H9 (cell line): ENCODE results near the gene AKAP12. TPM values are rescaled to one million over a fixed set of nuclear protein-coding genes. Genes with fewer than 3 reads are reported as not detected.

Source experiments
- DNase-seq: peaks from one replicate; pipeline ENCODE4 v3.0.0-alpha.2; 2017
- H2AFZ ChIP-seq: one replicate; pipeline ENCODE4 v1.6.1; 2013; ENCODE audit warnings: mild to moderate bottlenecking, low read length, control low read depth, moderate library complexity
- H2AK5ac ChIP-seq: 2 replicates; pipeline ENCODE4 v1.6.1; 2013; ENCODE audit warnings: low read length, control low read depth, mixed read lengths; ENCODE audit not compliant: insufficient read length
- H2BK120ac ChIP-seq: one replicate; pipeline ENCODE4 v1.6.1; 2013; ENCODE audit warnings: low read depth, mild to moderate bottlenecking, low read length, control low read depth, inconsistent platforms; ENCODE audit not compliant: poor library complexity, severe bottlenecking
- H2BK12ac ChIP-seq: 2 replicates; pipeline ENCODE4 v1.6.1; 2013; ENCODE audit warnings: low read length, control low read depth, mixed read lengths, low read depth; ENCODE audit not compliant: insufficient read length
- H2BK15ac ChIP-seq: 2 replicates; pipeline ENCODE4 v1.6.1; 2013; ENCODE audit warnings: low read depth, low read length, control low read depth
- H2BK20ac ChIP-seq: one replicate; pipeline ENCODE4 v1.6.1; 2013; ENCODE audit warnings: low read depth, mild to moderate bottlenecking, low read length, control low read depth, inconsistent platforms; ENCODE audit not compliant: poor library complexity, severe bottlenecking
- H2BK5ac ChIP-seq: 2 replicates; pipeline ENCODE4 v1.6.1; 2013; ENCODE audit warnings: low read length, control low read depth, mixed read lengths; ENCODE audit not compliant: insufficient read length
- H3K14ac ChIP-seq: 2 replicates; pipeline ENCODE4 v1.6.1; 2013; ENCODE audit warnings: low read length, control low read depth; ENCODE audit not compliant: insufficient read depth
- H3K18ac ChIP-seq: 2 replicates; pipeline ENCODE4 v1.6.1; 2013; ENCODE audit warnings: low read depth, mild to moderate bottlenecking, mixed read lengths, low read length, control low read depth; ENCODE audit not compliant: insufficient read length
- H3K23ac ChIP-seq: 2 replicates; pipeline ENCODE4 v1.6.1; 2013; ENCODE audit warnings: low read length, control low read depth, mixed read lengths, low read depth; ENCODE audit not compliant: insufficient read length
- H3K23me2 ChIP-seq: 2 replicates; pipeline ENCODE4 v1.6.1; 2013; ENCODE audit warnings: low read depth, mild to moderate bottlenecking, mixed read lengths, low read length, control low read depth; ENCODE audit not compliant: insufficient read length, poor library complexity, severe bottlenecking
- H3K27ac ChIP-seq: 2 replicates; pipeline ENCODE4 v1.5.1; 2013; ENCODE audit warnings: low read length, control low read depth, mixed read lengths, low read depth; ENCODE audit not compliant: insufficient read length
- H3K27me3 ChIP-seq: 2 replicates; pipeline ENCODE4 v1.6.1; 2013; ENCODE audit warnings: low read length, control low read depth, inconsistent platforms; ENCODE audit not compliant: insufficient read depth
- H3K4ac ChIP-seq: 2 replicates; pipeline ENCODE4 v1.6.1; 2013; ENCODE audit warnings: low read depth, mild to moderate bottlenecking, control low read depth, inconsistent platforms, low read length, moderate library complexity
- H3K4me1 ChIP-seq: 2 replicates; pipeline ENCODE4 v1.6.1; 2013; ENCODE audit warnings: low read length, control low read depth, inconsistent platforms; ENCODE audit not compliant: insufficient read depth
- H3K4me2 ChIP-seq: 2 replicates; pipeline ENCODE4 v1.6.1; 2013; ENCODE audit warnings: low read length, control low read depth, mixed read lengths; ENCODE audit not compliant: insufficient read length, insufficient read depth
- H3K56ac ChIP-seq: 2 replicates; pipeline ENCODE4 v1.6.1; 2013; ENCODE audit warnings: low read depth, mild to moderate bottlenecking, mixed read lengths, low read length, control low read depth; ENCODE audit not compliant: insufficient read length
- H3K79me1 ChIP-seq: 2 replicates; pipeline ENCODE4 v1.6.1; 2013; ENCODE audit warnings: low read depth, mild to moderate bottlenecking, moderate library complexity, low read length, control low read depth, inconsistent platforms; ENCODE audit not compliant: insufficient read depth, poor library complexity, severe bottlenecking
- H3K79me2 ChIP-seq: 2 replicates; pipeline ENCODE4 v1.6.1; 2013; ENCODE audit warnings: low read length, control low read depth, inconsistent platforms; ENCODE audit not compliant: insufficient read depth
- H3K9ac ChIP-seq: 2 replicates; pipeline ENCODE4 v1.6.1; 2013; ENCODE audit warnings: low read length, control low read depth, mixed read lengths; ENCODE audit not compliant: insufficient read length; ENCODE audit errors: extremely low read depth
- H3K9me3 ChIP-seq: one replicate; pipeline ENCODE4 v1.6.1; 2013; ENCODE audit warnings: low read depth, low read length, inconsistent platforms; ENCODE audit not compliant: control insufficient read depth
- H3T11ph ChIP-seq: one replicate; pipeline ENCODE4 v1.6.1; 2013; ENCODE audit warnings: mild to moderate bottlenecking, low read length, control low read depth, inconsistent platforms
- H4K20me1 ChIP-seq: one replicate; pipeline ENCODE4 v1.6.1; 2013; ENCODE audit not compliant: control insufficient read depth, insufficient read length, insufficient read depth
- H4K5ac ChIP-seq: 2 replicates; pipeline ENCODE4 v1.6.1; 2013; ENCODE audit warnings: low read depth, mild to moderate bottlenecking, mixed read lengths, low read length, control low read depth; ENCODE audit not compliant: insufficient read length
- H4K8ac ChIP-seq: replicated peaks from 2 replicates; pipeline ENCODE4 v1.6.1; 2013; ENCODE audit warnings: low read length, control low read depth, mixed read lengths, low read depth; ENCODE audit not compliant: insufficient read length
- H4K91ac ChIP-seq: 2 replicates; pipeline ENCODE4 v1.6.1; 2013; ENCODE audit warnings: low read depth, mild to moderate bottlenecking, moderate library complexity, mixed read lengths, low read length, control low read depth; ENCODE audit not compliant: insufficient read length
- H3K27ac Mint-ChIP-seq, 3 experiments: 2 replicates in 2 of 3; 3 replicates in 1 of 3; pipeline ENCODE4 v1.8.0; 2020 to 2021; ENCODE audit warnings: mixed read lengths in 3 of 3, mild to moderate bottlenecking in 1 of 3, moderate library complexity in 1 of 3
- H3K27me3 Mint-ChIP-seq: 2 replicates; pipeline ENCODE4 v1.8.0; 2021; ENCODE audit warnings: low read depth, mild to moderate bottlenecking, moderate library complexity, mixed read lengths
- H3K36me3 Mint-ChIP-seq, 3 experiments: 2 replicates in 2 of 3; 3 replicates in 1 of 3; pipeline ENCODE4 v1.8.0; 2020 to 2021; ENCODE audit warnings: low read depth in 3 of 3, mixed read lengths in 3 of 3; ENCODE audit not compliant: insufficient read depth in 1 of 3
- H3K4me1 Mint-ChIP-seq, 2 experiments: 2 replicates each; pipeline ENCODE4 v1.8.0; 2020; ENCODE audit warnings: mixed read lengths in 2 of 2
- H3K4me3 Mint-ChIP-seq, 2 experiments: 2 replicates in 1 of 2; 3 replicates in 1 of 2; pipeline ENCODE4 v1.8.0; 2020 to 2021; ENCODE audit warnings: mild to moderate bottlenecking in 2 of 2, mixed read lengths in 2 of 2, moderate library complexity in 1 of 2
- H3K9me3 Mint-ChIP-seq, 2 experiments: 2 replicates in 1 of 2; 3 replicates in 1 of 2; pipeline ENCODE4 v1.8.0; 2020; ENCODE audit warnings: mild to moderate bottlenecking in 2 of 2, mixed read lengths in 2 of 2, moderate library complexity in 1 of 2
- WGBS: extraction: QIAGEN DNeasy Blood & Tissue Kit; methylation state at CpG from one replicate; pipeline ENCODE4 v1.1.7; 2013; ENCODE audit warnings: missing lambda C conversion rate, low lambda C conversion rate, mixed read lengths; ENCODE audit not compliant: insufficient read length; ENCODE audit errors: extremely low coverage; 5-methylcytosine and 5-hydroxymethylcytosine counted together
- total RNA-seq: library from RNA; stranded (reverse); gene quantifications from 2 replicates; pipeline ENCODE4 v1.2.1, GENCODE V29; 2021
- TF ChIP-seq, protein P1 (sequence below): fragments of 200-600 bp; sonication (generic); conservative IDR thresholded peaks from 3 replicates; pipeline ENCODE4 v1.8.0; 2021; ENCODE audit warnings: antibody characterized with exemption, mild to moderate bottlenecking

The AKAP12 gene
- total RNA-seq, 1 experiment from 2014 or later = 52.3 TPM

DNA sequence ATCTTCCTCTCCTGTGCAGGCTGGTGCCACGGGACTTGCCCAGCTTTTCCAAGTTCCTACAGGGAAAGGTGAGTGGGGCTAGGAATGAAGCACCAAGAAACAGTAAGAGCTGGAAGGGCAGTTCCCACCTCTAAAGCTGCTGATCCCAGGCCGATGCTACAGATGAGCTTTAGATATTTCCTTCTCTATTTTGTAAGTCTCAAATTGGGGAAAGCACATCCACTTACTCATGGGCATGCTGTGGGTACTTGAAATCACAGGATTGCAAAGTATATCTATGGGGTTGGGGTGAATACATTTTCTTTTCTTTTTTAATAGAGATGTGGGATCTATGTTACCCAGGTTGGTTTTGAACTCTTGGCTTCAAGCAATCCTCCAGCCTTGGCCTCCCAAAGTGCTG is 148.5 kb downstream of the AKAP12 start:
- Histone ChIP-seq H2BK120ac (no peak overlapping the region), H2AK5ac (no peak overlapping the region), H2BK15ac (no peak overlapping the region), H3K9ac (no peak overlapping the region), H2AFZ (no peak overlapping the region), H3K9me3 (no peaks in the 10 kb centered on the region), H3K56ac (no peak overlapping the region), H2BK5ac (no peak overlapping the region), H3K27me3 (no peaks in the 10 kb centered on the region), H3T11ph (no peak overlapping the region), H3K4ac (no peak overlapping the region), H3K4me1 (peaks cover 2% of the 10 kb centered on the region), H3K18ac (no peak overlapping the region), H4K20me1 (no peaks in the 10 kb centered on the region), H2BK12ac (no peak overlapping the region), H3K79me1 (peaks cover 3% of the 10 kb centered on the region), H4K8ac (no peak overlapping the region), H3K27ac (no peak overlapping the region), H3K23ac (no peak overlapping the region), H3K4me2 (no peak overlapping the region), H3K14ac (no peak overlapping the region), H4K91ac (no peak overlapping the region), H3K79me2 (peaks cover 22% of the 10 kb centered on the region), H2BK20ac (no peak overlapping the region), H3K23me2 (peaks cover 8% of the 10 kb centered on the region), H4K5ac (no peak overlapping the region)
- Mint-ChIP-seq H3K4me1 (peaks cover 17 to 28% of the 10 kb centered on the region in 2 experiments), H3K9me3 (no peaks in the 10 kb centered on the region), H3K27me3 (no peaks in the 10 kb centered on the region), H3K27ac (no peak overlapping the region), H3K4me3 (peak overlapping the region; percentile 31 to 46; a peak in 3 of 5 replicates), H3K36me3 (peaks cover 4 to 10% (median 5%) of the 10 kb centered on the region in 3 experiments; a peak in 6 of 7 replicates)
- TF ChIP-seq, protein P1, sequence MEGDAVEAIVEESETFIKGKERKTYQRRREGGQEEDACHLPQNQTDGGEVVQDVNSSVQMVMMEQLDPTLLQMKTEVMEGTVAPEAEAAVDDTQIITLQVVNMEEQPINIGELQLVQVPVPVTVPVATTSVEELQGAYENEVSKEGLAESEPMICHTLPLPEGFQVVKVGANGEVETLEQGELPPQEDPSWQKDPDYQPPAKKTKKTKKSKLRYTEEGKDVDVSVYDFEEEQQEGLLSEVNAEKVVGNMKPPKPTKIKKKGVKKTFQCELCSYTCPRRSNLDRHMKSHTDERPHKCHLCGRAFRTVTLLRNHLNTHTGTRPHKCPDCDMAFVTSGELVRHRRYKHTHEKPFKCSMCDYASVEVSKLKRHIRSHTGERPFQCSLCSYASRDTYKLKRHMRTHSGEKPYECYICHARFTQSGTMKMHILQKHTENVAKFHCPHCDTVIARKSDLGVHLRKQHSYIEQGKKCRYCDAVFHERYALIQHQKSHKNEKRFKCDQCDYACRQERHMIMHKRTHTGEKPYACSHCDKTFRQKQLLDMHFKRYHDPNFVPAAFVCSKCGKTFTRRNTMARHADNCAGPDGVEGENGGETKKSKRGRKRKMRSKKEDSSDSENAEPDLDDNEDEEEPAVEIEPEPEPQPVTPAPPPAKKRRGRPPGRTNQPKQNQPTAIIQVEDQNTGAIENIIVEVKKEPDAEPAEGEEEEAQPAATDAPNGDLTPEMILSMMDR = no peak
- DNase-seq = no peak
- no CpG with 5 or more reads among the region's 2 CpGs for WGBS
